Stimulated activated CD8-positive, alpha-beta memory T cell treated with anti-CD3 and anti-CD28 coated beads, Interleukin-4, amount 100 ng/mL, for 4 hours (primary cell): ENCODE results near the gene MAP4K2.

Source experiments
- DNase-seq, 2 donors: peaks; one replicate each; pipeline ENCODE4 v3.0.0-alpha.2; 2020; ENCODE audit warnings: low read depth in 2 of 2, low spot score in 1 of 2

MAP4K2 gene

DNA sequence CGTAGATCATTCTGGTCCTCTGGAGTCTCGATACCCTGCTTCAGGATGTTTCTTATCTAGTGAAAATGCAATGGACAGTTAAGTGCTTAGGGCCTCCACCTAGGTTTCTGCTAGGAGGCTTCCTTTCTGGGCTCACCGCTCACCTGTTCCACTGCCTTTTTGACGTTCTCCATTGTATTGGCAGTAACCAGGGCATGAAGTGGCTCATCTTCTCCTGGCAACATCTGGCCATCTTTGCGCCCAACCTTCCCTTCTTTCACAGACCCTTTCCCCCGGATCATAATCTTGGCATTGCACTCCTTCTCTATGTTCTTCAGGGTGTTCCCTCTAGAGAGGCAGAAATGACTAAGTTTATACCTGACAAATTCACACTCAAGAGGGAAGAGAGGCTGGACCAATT lies 33.7 kb downstream of the MAP4K2 start:
- DNase-seq = no peak

DNA sequence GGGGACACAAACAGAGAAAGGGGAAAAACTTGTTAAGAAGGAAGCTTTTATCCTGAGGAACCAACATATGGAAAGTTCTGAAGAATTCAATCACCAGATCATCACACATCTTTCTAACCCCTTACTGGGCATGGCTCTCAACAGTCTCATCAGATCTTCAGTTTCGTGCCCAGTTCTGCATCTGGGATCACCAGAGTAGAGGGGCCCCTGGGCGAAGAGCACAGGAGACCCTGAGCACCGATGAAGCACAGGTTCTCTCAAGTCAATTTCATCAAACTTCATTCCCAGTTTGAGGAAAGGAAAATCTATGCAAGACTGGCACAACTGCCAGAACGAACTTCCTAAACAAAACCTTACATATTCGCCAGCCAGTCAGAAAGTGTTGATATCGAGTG lies 34.7 kb downstream of the MAP4K2 start:
- DNase-seq = no peak

DNA sequence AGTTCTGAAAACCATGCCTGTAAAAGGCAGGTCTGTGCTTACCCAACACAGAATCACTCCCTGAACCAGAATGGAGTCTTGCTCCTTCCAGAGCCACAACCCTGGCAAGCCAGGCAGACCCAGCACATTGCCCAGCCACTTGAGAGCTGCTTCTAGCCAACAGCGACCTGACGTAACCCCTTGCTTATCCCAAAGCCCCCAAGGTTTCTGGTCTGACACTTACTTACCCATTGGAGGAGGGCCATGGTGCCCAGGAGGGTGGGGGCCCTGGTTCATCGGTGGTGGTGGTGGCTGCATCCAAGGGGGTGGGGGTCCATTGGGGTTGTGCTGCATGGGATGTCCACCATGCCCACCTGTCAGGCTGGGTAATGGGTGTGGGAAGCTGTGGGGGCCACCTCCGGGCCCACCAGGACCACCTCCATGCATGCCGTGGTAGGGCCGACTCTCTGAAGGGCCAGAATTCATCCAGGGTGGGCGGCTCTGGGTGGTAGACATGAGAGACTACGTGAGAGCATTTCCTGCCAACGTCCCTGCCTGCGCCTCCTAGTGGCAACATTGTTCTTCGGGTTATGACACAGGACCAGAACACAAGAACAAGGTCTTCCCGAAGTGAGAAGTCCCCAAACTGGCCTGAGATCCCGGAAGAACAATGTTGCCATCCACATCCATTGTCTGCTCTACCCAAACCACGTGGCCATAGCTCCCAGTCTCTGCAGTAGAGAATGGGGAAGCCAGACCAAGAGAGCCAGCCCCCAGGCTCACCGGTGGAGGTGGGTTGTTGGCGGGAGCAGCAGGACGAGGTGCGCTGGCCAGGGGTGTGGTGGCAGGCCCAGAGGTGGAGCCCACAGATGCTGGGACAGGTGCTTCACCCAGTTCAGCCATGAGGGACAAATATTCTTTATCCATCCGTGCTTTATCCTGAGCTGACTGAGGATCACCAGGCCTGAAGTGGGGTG lies 35.4 kb downstream of the MAP4K2 start:
- peak; percentile 44 to 76 for DNase-seq

DNA sequence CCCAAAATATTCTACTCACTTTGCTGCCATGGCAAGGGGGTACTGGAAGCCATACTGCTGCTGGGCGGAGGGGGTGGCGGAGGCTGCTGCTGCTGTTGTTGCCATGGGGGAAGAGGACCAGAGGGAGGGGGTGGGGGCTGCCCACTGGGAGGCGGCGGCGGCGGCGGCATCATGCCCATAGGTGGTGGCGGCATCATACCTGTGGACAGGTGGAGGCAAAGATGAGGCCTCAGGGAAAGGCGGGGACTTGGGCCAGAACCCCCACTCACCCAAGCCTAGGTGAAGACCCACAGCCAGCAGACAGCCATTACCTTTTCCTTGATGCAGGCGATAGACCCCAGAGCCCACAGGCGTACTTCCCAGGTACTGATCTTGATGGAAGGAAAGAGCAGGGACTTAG lies 36.1 kb downstream of the MAP4K2 start:
- DNase-seq = no peak

DNA sequence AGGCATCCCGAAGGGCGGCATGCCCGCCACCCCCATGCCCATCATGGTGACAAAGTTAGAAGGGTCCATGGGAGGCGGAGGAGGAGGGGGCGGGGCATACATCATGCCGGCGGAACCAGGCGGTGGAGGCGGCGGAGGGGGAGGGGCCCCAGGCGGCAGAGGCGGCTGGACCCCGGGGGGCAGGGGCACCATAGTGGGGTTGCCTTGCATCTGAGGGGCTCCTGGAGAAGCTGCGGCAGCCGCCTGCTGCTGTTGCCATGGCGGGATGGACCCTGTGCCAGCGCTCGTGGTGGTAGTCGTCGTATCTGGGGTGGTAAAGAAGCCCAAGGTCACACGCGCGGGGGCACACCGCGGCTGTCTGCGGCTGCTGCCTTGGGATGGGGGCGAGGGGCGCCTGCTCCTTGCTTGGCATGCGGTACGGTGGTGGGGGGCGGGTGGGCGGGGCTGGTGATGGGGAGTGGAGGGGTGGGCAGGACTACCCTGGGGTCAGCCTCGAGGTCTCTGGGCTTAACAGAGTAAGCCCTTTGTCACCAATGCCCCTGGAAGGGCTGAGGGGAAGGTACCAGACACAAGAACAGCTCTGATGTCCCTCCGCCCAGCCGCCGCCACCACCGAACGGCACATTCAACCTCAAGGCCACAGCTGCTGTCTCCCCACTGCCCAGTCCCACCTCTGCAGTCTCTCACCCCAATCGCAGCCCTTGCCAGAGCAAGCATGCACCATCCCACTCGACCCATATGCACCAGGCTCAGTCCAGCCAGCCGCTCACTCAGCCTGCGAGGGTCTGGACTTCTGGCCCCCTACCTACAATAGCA lies 37.0 kb downstream of the MAP4K2 start:
- DNase-seq = no peak

DNA sequence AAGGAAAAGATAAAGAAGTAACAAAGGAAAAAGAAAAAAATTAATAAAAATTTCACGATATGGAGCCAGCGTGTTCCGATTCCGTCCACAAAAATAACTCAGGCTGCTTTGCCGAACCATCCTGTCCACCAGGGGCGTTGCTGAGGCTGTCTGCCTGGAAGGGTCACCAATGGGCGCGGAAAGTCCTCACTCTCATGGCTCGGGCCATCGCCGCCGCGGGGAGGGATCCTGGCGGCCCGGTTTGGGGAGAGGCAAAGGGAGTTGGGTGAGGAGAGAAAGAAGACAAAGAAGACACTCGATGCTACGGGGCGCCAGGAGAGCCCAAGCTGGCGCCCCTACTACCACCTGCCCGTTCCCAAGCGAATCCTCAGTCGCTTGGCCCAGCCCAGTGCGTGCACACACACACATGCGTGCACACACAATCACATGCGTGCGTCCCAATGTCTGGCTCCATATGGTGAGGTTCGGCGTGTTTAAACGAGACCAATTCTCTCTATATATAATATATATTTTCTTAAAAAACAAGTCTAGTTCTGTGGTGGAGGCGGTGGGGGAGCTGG lies 37.6 kb downstream of the MAP4K2 start:
- DNase-seq = no peak

DNA sequence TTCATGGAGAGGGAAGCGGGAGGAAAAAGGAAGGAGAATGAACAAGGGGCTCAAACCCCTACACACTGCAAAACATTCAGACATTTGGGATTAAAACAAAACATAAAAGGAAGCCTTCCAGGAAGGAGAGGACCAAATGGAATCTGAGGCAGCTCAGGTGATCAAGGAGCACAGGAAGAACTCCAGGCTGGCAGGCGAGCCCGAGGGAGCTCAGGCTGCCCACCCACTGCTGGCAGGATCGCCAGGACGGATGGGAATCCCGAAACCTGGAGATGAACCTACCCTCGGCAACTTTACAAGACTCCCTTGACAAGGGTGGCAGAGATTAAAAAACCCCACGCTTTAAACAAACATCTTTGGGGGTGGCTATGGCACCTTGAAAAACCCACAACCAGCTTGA lies 38.3 kb downstream of the MAP4K2 start:
- no peak for DNase-seq

DNA sequence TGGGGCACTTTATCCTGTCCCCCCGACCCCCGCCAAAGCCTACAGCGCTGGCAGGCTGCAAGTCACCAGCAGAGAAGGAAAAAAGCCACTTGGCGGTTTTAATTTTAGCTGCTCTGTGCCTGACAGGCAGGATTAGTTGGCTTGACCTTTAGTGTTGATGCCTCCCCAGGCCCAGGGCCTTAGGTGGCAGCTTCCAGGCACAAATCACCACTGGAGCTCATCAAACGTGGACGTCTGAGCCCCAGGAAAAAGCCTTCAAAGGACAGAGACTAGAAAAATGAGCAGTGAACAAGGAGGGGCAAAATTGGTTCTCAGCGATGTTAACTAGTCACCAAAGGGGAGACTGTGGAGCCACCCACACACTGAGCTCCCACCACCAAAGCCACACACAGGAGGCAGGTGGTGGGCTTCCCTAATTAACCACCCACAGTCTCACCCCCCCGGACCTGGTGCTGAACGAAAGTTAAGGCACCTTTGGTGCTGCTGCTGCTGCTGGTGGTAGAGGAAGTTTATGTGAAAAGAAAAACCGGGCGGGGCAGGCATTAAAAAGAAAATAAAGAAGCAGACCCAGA lies 38.9 kb downstream of the MAP4K2 start:
- peak; percentile 39 to 65 for DNase-seq

DNA sequence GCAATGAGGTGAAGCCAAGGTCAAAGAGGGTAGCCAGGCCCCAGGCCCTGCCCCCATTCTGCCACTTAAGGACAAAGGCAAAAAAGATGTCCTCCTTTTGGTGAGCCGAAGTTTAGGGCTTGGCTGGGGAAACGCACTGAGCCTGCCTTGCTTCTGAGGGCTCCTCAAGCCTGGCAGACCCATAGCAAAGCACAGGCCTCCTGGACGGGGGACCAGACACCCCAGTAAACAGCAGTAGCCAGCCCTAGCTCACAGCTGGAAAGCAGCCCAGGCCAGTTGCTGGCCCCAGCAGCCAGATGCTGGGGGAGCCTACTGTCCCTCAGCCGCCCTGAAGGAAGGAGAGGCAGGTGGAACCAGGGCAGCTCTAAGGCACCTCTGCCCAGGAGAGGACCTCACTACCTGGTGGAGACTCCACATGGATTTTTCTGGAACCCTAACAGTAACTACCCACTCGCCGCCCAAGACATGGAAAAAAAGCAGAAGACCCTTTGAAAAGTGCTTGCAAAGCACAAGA lies 39.4 kb downstream of the MAP4K2 start:
- no peak for DNase-seq

DNA sequence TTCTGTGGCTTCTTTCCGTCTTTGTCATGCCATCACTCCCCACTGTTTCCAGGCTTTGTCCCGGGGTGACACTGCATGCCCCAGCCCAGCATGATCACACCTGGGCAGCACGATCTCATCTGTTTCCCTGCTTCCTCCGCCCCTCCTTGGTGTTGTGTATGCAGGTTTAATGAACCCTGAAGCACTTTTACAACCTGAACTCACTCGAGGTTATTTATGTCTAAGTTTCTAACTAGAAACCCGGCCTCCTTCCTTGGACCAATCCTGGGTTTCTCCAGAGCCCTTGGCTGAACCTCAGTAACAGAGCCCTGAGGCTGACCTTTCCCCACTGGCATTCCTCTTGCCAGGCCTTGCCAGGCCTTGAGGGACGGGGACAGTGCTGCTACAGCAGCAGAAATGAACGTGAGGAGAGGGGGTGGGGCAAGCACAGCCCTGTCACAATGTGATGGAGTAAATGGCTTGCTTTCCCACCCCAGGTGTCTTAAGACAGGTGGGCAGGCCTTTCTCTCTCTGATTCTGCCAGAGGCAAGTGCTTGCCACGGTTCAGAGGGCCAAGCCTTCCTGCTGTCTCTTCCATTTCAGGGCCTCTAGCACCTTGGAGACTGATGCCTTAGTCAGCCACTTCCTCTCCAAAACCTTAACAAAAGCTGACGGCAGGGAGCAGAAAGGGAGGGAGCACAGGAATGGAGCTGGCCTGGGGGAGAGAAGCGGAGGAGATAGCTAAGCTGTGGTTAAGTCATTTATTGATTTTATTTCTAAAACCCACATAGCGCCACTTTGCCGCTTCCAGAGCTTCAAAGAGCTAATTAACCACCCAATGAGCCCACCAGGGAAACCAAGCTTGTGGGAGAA lies 40.1 kb downstream of the MAP4K2 start:
- DNase-seq = no peak

DNA sequence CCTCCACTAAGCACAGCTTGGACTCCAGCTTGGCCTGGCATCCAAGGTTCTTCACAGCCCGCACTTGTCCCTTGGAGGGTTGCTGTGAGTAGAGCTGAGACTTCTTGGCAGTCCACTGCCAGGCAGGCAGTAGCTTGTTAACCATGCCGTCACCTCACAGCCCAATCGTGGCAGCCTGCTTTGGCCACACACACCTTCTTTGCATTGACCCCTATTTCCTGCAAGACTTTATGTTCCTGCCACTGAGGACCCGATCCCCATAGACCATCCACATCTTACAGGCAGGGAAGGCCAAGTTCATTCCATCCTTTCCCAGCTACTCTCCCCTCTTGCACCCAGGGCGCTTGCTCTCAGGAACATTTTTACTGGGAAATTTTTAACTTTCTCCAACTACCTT lies 40.7 kb downstream of the MAP4K2 start:
- DNase-seq = no peak

DNA sequence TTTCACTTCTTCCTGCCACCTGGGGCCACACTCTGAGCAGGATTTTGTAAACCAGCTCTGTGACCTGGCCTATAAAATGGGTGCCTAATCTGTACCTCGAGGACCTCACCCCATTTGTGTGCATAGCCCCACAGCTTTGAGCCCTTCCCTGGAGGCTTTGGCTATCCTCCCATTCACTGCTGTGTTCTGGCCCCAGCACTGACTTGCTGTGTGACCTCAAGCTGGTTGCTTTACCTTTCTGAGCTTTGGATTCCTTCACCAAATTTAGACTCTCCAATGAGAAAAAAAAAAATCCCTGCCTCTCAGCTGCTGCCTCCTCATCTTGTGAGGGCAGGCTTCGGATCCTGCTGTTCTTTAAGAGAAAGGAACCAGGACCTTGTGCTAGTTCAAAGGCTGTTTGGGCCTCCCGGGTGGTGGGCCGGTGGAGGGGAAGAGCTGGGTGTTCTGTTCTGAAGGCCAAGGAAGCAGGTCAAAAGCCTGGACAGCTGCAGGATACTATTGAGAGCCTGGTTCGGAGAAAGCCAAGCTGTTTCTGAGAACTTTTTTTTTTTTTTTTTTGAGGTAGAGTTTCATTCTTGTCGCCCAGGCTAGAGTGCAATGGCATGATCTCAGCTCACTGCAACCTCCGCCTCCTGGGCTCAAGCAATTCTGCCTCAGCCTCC lies 42.1 kb downstream of the MAP4K2 start:
- DNase-seq = no peak

DNA sequence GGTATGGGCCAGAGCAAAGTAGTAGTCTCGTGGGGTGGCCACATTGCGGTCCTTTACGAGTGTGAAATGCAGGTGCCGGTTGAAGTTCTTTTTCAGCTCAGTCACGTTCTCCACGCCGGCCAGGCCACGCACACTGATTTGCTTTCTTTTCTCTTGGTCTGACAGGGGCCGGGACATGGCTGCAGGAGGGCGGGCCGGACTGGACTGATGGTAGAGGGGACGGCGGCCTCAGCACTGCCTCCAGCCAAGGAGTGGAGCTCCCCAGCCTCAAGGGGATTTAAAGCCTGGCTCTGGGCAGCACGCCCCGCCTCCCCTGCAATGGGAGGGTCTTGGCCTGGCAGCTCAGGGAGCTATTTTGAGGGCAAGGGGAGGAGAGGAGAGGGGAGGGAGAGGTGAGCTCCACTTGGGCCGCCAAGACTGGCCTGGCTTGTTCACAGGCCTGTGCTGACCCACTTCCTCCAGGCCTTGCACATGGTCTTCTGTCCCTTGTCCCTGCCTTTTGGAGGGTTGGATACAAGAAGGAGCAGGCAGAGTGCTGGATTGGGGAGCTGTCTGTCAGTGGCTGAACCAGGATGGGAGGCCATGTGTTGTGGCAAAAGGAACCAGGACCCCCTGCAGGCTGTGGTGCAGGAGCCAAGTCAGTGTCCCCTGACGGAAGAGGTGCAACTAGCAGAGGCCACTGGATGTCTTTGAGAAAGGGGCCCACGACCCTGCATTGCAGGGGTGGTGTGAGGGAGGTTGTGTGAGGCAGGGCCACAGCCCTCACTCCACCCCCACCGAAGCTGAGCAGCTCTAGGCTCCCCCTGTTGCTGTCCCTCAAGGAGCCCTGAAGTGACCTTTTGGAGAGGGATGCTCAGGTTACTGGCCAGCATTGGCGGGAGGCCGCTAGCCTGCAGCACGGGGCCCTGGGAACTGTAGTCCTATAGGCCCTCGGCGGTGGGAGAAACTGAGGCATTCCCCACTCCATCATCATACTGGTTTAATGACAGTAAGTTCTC lies 43.0 kb downstream of the MAP4K2 start, which contains the start of gene PYGM:
Gene PYGM (minus strand): TSS at position 253 of the 998 bp plus-strand sequence. CDS start 76 bp downstream, at position 177.
- DNase-seq = no peak

DNA sequence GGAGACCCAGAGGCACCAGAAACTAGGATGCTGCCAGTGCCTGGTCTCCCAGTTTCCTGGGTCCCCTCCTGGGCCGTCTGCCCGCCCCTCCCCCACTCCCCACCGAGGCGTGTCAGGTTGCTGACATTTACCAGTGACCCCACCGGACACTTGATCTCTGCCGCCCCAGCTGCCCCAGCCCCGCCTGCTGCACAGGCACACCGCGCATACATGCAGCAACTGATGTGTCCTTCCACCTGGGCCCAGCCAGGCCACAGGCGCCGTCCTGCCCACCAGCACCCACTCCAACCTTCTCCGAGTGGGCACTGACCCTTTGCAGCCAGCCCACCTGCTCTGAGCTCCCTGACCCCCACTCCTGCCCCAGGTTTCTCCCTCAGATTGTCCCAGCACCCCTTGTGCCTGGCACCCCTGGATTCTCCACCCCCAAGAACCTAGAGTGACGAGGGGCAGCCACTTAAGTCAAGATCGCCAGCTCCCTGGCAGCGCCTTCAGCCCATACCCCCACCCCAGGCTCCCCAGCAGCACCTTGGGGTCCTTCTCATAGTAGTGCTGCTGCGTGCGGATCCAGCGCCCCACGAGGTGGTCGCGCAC lies 43.8 kb downstream of the MAP4K2 start:
- DNase-seq = no peak

DNA sequence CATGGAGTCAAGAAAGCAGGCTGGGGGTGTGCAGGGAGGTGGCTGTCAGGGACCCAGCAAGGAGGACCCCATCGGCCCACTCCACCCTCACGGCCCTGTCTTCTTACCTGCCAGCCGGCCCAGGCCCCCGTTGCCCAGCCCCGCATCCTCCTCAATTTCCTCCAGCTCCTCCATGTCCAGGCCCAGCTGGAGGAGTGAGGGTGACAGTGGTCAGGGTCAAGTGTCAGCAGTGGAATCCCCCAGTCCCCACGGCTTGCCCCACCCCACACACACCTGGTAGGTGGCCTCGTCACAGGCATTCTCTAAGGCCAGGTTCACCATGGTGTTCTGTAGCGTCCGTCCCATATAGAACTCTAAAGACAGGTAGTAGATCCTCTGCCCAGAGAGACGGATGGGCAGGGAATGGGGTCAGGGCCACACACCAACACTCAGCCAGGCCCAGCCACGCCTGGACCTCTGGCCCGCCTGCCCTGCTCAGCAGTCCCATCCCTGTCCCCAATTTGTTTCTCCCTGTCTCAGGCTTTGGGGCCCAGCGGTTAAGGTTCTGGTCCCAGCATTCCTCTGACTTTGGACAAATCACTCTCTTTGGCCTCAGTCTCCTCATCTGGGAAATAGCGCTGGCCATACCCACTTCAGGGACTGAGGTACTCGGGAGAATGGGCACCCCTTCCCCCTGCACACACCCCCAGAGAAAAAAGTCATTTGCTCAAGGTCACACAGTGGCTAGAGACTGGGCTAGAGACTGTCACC lies 44.5 kb downstream of the MAP4K2 start:
- no peak for DNase-seq

DNA sequence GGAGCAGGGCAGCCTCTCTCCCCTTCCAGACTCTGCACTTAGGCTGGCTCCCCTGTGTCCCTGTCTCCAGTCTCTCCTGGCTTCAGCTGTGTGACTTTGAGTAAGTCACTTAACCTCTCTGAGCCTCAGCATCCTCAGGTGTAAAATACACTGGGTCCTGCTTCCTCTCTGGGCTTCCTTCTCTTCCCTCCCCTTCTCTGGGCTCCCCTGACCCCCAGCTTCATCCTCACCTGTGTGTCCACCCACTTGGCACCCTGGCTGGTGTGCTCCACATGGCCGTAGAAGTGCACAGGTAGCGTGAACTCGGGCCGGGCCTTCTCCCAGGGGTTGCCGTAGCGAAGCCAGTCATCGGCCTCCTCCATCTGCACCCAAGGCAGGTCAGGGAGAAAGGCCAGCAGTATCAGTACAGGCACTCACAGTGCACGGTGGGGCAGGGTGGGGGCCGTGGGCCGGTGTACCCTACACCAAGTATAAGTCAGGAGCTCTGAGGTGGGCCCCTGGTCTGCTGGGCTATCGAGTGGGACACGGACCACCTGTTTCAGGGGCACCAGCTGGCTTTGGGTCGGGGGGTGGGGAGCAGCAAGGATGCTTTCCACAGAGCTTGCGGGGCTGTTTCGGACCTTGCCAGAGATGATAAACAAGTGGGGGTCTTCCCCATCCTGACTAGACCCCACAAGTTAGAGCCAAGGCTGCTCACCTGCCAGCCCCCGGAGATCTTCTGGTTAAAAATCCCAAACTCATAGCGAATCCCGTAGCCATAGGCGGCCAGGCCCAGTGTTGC lies 45.3 kb downstream of the MAP4K2 start:
- no peak for DNase-seq
